ENCODE results near the gene PPIA.
"Not testable (repeated sequence)": the region's sequence is repeated elsewhere in the genome, so short reads cannot be mapped to it uniquely, and the experiment has no call there.

The PPIA gene

DNA sequence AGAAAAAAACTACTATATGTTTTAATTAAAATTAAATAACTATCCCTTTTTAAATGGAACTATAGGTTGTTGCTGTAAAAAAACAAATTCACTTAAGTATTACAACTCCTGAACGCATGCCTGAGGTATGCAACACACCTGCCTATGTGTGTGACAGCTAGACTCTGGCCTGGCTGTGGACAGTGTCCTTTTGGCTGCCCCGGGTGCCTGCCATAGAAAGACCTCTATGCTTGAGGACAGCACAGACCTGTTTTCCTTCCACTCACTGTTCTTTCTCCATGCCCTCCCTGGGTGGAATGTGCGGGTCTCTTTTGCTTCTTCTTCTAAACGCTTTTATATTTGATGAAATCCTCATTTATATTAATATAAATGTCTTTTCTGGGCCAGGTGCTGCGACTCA lies 6.5 kb upstream of the PPIA start:
- no peak for DNase-seq

DNA sequence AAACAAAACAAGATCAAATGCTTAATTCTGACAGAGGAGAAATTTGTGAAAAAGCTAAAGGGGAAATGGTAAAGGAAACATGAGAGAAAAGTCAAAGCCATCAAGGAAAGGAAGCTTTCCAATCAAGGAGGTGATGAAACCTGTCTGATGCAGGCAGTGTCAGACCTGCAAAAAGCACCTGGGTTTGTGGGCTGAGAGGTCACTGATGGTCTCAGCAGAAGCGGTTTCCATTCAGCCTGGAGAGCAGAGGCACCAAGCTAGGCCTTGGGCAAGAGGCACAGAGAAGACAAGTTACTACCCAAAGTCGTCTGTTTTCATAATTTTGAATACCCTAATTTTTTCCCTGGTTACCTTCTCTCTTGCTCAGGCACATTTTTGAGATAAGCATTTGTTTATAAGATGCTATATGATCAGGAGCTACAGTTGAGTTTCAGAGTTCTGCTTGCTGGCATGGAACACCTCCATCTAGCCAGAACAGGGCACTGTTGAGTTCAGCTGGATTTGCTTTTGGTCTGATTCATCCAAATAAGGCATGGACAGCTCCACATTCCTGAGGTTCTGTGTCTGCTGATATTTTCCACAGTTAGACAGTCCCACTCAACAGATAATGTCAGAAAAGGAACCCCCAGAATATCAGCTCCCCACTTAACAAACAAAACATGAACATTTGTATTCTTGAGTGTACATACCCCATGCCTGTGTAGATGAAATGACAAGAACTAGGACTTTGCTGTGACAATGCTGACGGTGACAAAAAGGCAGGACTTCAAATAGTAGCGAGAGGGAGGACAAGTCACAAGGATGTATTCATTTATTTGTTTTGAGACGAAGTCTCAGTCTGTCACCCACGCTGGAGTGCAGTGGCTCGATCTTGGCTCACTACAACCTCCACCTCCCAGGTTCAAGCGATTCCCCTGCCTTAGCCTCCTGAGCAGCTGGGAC lies 4.9 kb upstream of the PPIA start:
- no peak for DNase-seq

DNA sequence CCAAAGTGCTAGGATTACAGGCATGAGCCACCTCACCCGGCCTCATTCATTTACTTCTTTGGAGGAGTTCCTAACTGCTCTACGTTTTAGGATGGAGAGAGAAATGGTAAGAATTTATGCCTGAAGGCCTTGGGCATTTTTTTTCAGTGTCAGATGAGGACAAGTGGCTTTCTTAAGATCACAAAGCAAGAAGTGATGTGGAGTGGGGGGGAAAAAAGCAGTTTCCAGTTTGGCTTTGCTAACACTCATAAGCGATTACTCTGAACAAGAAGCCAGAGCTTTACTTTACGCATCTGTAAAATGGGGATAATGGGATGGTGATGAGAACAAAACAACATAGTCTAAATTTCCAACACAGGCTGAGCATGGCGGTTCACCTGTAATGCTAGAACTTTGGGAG lies 2.6 kb upstream of the PPIA start:
- DNase-seq: no peak

DNA sequence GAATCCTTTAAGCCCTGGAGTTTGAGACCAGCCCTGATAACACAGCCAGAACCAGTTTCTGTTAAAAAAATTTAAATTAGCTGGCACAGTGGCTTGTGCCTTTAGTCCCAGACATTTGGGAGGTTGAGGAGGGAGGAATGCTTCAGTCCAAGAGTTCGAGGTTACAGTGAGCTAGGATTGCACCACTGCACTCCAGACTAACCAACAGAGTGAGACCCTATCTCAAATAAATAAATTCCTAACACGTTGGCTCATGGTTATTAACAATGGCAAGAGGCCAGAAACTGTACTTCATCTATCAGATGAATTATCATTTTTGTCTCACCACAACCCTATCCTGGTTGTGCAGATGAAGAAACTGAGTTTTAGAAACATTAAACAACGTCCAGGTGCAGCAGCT lies 2.1 kb upstream of the PPIA start:
- no peak for DNase-seq

GRCh38 chr7:44796034-44796503 lies 412 bp upstream of the PPIA start:
- DNase-seq: no peak

GRCh38 chr7:44797329-44798258 lies 1.1 kb downstream of the PPIA start:
- peak; percentile 66 to 89 (median 79) for DNase-seq

DNA sequence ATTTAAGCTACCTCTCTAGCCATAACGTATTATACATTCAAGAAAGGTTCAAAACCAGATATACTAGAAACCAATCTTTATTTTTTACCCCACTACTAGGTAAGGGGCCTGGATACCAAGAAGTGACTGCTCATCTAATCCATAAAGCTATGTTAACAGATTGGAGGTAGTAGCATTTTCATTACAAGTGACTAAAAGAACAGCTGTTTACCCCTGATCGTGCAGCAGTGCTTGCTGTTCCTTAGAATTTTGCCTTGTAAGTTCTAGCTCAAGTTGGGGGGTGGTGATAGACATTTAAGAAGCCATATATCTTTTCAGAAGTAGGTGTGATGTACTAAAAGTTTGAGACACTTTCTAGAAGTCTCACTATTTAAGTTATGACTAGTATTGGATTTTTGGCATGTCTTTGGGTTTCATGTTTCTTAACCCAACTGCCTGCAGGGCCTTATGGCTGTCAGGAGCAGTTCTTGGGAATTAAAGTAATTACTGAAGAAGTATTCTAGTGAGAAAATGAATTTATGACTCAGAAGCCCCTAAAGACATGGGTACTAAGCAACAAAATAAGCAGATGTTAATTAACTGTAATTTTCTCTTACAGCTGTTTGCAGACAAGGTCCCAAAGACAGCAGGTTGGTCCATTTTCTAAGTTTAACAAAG lies 2.3 kb downstream of the PPIA start:
- no peak for DNase-seq

DNA sequence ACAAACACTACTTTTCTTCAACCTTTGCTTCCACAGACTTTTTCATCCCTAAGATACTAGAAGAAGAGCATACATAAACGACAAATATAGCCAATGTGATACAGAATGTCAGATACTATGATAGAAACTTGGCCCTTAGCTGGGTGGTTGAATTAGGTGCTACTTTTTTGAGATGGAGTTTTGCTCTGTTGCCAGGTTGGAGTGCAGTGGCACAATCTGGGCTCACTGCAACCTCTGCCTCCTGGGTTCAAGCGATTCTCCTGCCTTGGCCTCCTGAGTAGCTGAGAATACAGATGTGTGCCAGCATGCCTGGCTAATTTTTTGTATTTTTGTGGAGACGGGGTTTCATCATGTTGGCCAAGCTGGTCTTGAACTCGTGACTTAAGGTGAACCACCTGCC lies 3.5 kb downstream of the PPIA start:
- DNase-seq: no peak

- no peak for DNase-seq
These were observed 5.4 kb downstream of the PPIA start for GRCh38 chr7:44801890-44802289.

DNA sequence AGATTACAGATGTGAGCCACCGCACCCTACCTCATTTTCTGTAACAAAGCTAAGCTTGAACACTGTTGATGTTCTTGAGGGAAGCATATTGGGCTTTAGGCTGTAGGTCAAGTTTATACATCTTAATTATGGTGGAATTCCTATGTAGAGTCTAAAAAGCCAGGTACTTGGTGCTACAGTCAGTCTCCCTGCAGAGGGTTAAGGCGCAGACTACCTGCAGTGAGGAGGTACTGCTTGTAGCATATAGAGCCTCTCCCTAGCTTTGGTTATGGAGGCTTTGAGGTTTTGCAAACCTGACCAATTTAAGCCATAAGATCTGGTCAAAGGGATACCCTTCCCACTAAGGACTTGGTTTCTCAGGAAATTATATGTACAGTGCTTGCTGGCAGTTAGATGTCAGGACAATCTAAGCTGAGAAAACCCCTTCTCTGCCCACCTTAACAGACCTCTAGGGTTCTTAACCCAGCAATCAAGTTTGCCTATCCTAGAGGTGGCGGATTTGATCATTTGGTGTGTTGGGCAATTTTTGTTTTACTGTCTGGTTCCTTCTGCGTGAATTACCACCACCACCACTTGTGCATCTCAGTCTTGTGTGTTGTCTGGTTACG lies 6.0 kb downstream of the PPIA start:
- no peak for DNase-seq

- not testable (repeated sequence) for DNase-seq
These were observed 7.5 kb downstream of the PPIA start for GRCh38 chr7:44803828-44804519.

DNA sequence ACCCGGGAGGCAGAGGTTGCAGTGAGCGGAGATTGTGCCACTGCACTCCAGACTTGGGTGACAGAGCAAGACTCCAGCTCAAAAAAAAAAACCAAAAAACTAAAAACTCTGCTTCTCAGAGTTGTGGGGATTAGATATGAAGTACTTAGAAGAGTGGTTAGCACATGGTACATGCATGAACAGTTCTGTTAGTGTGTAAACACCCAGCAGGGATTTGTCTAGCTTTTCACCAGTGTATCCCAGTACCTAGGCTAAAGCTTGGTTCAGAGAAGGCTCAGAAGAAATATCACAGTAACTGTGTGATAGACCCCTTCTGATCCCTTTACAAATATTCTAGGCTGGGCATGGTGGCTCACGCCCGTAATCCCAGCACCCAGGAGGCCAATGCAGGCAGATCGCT lies 9.5 kb downstream of the PPIA start:
- no peak for DNase-seq

DNA sequence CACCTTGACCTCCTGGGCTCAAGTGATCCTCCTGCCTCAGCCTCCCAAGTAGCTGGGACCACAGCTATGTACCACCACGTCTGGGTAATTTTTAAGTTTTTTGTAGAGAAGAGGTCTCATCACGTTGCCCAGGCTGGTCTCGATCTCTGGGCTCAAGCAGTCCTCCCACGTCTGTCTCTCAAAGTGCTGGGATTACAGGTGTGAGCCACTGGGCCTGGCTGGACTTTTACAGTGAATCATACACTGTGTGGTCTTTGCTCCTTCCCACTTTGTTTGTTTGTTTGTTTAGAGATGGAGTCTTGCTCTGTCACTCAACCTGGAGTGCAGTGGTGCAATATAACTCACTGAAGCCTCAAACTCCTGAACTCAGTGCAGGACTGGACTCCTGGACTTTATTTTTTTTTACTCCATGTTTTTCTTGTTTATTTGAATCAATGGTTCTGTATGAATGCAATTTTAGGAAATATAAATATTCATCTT lies 12.5 kb downstream of the PPIA start:
- no peak for DNase-seq

- DNase-seq: no peak
These were observed 14.6 kb downstream of the PPIA start for GRCh38 chr7:44811093-44811492.

DNA sequence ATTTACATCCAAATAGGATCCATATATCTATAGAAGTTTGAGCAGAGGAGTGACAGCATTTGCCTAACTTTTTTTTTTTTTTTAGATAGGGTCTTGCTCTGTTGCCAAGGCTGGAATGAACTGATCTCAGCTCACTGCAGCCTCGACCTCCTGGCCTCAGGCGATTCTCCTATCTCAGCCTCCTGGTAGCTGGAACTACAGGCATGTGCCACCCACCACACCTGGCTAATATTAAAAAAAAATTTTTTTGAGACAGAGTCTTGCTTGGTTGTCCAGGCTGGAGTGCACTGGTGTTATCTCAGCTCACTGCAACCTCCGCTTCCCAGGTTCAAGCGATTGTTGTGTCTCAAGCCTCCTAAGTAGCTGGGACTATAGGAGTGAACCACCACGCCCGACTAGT lies 15.1 kb downstream of the PPIA start:
- no peak for DNase-seq

GRCh38 chr7:44814919-44815318 lies 18.4 kb downstream of the PPIA start:
- DNase-seq: no peak

DNA sequence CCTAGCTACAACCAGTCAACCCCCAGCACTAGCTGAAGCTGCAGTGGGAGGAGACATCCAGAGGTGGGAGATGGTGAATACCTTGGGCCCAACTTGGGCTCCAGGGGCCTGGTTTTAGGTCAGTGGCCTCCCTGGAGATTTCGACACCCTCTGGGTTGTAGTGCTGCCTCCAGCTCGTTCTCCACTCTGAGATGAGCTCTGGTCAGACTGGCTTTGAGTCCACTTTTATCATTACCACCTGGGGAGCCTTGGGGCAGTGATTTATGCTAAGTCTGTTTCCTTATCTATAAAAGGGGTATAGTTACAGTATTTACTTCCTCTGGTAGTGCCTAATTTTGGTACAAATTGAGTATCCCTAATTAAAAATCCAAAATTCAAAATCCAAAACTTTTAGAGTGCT lies 22.8 kb downstream of the PPIA start:
- DNase-seq: no peak

GRCh38 chr7:44823255-44823781 lies 26.8 kb downstream of the PPIA start:
- DNase-seq: no peak

DNA sequence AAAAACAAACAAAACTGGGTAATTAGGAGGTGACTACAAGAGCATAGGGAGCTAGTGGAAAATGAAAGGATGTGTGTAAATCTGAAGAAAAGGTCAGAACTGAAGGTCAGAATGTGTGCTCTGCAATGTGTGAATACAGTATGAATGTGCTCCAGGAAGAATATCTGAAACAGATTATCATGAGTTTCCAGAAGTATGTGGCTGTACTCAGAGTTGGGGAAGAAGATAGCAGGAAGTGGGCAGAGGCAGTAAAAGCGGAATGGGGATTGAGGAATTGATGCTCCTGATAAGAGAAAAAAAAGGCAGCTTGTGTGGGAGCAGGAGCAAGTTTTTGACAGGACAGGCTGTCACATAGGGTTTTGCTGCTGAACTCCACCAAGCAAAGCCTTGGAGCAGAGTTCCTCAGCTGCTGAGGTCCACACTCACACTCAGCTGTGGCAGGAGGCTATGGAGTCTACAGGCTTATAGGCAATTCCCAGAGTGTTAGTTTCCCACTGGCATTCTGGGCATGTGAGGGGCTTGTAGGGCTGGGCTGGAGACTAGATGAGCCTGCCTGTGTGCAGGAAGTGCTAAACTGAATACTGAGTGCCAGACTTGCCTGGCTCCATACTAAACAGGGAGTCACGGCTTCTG lies 28.5 kb downstream of the PPIA start:
- DNase-seq: no peak

DNA sequence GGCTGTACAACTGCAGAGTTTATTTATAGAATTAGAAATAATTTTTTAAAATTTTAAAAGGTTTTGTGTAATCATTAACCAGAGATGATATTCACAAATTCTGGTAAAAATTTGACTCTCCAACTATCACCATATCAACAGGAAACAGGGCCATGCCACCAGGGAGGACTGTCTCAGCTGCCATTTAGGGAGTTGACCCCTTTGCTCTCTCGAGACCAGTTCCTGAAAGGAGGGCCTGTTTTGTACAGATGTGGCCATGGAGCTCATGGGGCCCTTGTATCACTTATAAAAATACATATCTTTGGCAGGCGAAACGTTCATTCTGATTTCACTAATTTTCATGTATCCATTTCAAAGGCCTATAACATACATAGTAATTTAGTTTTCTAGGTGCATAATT lies 31.1 kb downstream of the PPIA start:
- DNase-seq: no peak

GRCh38 chr7:44838751-44839150 lies 42.3 kb downstream of the PPIA start:
- no peak for DNase-seq

Measured in T-helper 1 cell (primary cell).